GM18505 (cell line): ENCODE data around the gene SNRPD3.

ENCODE experiments used
- ATAC-seq: cut with Tn5 transposase; IDR thresholded peaks from one replicate; pipeline ENCODE4 v1.9.1; 2021; ENCODE audit not compliant: unreplicated experiment
- POLR2A ChIP-seq: IDR thresholded peaks from 4 replicates; pipeline ENCODE4 v1.6.1; 2011; ENCODE audit warnings: borderline replicate concordance; ENCODE audit not compliant: insufficient read depth, insufficient read length; ENCODE audit errors: extremely low read depth

SNRPD3 gene

GRCh38 chr22:24555165-24556039, at the start of gene SNRPD3:
Gene SNRPD3 (plus strand): TSS chr22:24555999. CDS start chr22:24557675, 1,676 bp downstream.
- peak; percentile 75 for TF ChIP-seq POLR2A
- ATAC-seq = peak; percentile 60

DNA sequence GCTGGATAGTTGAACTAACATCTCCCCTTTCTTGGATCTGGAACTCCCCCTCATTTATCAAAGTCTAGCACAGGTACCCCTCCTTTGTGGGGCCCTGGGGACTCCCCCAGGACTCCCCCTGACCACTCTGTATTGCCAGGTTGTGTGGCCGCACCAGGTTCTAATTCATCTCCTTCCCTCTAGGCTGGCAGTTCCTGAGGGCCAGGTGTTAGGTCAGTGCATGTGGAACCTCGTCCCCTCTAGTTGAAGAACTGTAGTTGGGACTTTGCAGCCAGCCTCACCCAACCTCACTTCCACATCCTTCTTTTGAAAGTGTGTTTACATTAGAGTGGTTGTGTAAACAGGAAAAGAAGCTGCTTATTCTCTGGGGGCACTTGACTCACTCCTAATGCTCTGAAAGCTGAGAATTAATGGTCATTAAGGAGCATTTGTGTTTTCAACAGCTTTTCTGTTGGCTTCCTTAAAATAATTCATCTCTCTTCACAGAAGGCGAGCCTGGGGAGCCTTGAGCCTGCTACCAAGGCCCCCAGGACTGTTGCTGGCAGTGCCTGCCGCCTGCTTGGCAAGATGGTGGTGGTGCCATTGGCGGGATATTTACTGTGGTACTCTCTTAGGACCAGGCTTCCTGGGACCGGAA, 48.9 kb upstream of the SNRPD3 start:
- TF ChIP-seq POLR2A = no peak
- ATAC-seq = no peak

GRCh38 chr22:24507716-24508115, 48.1 kb upstream of the SNRPD3 start:
- TF ChIP-seq POLR2A = no peak
- ATAC-seq = no peak

DNA sequence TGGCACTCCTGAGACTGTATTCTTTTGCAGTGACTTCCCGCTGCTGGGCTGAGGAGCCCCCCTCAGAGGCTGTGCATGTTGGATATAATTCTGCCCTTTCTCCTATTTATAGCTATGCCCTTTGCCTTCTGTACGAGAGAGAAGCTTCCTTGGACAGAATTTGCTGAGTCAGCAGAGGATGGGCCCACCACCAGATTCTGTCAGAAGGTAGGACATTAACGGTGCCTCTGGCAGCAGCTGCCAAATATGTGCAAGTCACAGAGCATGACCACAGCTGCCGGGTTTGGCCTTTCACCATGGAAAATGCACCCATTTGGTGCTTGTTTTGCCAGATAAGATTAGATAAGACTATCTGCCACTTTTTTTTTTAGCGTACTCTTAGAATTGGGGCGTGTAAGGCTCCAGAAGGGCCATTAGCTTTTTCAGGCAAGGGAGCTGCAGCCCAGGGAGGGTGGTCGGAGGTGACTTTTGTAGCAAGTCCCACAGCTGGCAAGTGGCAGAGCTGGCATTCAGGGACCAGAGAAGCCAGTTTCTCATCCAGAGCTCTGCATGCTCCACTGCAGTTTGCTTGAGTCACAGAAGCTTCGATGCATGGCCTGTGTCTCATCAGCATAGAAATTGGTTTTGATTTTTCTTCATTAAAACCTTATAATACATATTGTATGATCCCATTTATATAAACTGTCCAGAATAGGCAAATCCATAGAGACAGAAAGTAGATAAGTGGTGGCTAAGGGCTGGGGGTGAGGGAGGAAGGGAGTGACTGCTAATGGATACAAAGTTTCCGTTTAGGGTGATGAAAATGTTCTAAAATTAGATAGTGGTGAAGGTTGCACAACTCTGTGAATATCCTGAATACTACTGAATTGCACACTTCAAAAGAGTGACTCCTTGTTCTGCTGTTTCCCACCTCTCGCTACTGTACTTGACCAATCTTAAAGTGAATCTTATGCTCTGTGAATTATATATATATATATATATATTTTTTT, 44.9 kb upstream of the SNRPD3 start:
- no peak for ATAC-seq

DNA sequence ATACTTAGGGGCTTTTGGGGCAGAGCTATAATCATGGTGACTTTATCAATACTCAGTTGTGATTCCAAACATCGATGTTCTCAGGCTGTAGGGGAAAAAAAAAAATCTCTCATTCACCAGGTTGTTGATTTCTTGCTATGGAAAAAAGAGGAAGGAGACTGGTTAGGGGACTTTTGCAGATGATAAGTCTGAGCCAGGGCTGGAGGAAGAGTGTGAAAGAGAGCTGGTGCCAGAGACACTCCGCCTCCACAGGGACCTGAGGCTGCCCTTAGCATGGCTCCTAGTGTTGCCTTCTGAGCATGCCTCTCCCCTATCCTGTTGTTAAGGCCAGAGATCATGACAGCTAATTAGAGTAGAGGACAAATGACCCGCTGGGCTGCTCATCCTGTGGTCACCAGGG, 43.8 kb upstream of the SNRPD3 start:
- no peak for TF ChIP-seq POLR2A
- no peak for ATAC-seq

More for the DNA sequence above, 44.9 kb upstream of the SNRPD3 start:
- no peak for TF ChIP-seq POLR2A

- TF ChIP-seq POLR2A = no peak
- ATAC-seq = no peak
Measured at GRCh38 chr22:24513378-24514240, 42.2 kb upstream of the SNRPD3 start.

- no peak for TF ChIP-seq POLR2A
- no peak for ATAC-seq
Measured at GRCh38 chr22:24514241-24515026, 41.4 kb upstream of the SNRPD3 start.

DNA sequence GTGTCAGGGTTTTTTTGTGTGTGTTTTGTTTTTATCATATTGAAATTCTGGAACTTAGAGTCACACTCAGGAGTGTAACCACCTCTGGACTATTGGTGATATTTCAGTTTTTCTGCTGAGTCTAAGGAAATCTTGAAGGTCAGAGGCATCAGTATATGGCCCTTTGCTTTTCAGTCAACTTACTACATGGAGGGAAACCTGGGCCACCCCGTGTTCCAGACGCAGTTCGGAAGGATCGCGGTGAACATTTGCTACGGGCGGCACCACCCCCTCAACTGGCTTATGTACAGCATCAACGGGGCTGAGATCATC, 40.8 kb upstream of the SNRPD3 start:
- TF ChIP-seq POLR2A = no peak

DNA sequence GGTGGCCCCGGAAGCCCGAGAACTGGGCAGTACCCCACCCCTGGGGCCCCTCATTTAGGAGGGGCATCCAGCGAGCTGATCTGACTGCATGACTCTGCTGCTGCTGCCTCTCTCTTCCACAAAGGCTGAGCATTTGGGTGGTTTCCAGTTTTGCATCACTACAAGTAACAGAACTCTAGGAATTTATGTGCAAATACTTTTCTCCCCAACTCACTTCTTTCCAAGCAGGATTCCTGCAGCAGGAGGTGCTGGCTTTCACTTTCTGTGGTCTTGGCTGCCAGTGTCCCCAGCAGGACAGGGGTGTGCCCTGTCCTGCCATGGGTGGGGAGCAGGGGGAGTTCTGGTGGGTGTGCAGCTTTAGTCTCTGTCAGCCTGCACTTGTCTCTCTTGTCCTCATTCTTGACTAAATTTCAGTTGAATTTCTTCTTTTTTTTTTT, 39.5 kb upstream of the SNRPD3 start:
- TF ChIP-seq POLR2A = no peak
- no peak for ATAC-seq

More for the DNA sequence above, 40.8 kb upstream of the SNRPD3 start:
- no peak for ATAC-seq

- no peak for ATAC-seq
- no peak for TF ChIP-seq POLR2A
Measured at GRCh38 chr22:24517446-24517845, 38.4 kb upstream of the SNRPD3 start.

- no peak for TF ChIP-seq POLR2A
- no peak for ATAC-seq
Measured at GRCh38 chr22:24518228-24518627, 37.6 kb upstream of the SNRPD3 start.
